Lung (tissue), 12 donors: ENCODE measurements around the gene MRPL1. TPM values are rescaled to one million over a fixed set of nuclear protein-coding genes. Genes with fewer than 3 reads are reported as not detected.
"Not testable (repeated sequence)": the region's sequence is repeated elsewhere in the genome, so short reads cannot be mapped to it uniquely, and the experiment has no call there.

Experiments used
- ATAC-seq: fragments of 200-7000 bp; cut with Tn5 transposase; one replicate; pipeline ENCODE4 v1.9.1; 2020; ENCODE audit warnings: moderate number of reproducible peaks; ENCODE audit not compliant: insufficient read depth, low FRiP score
- DNase-seq, 3 donors: peaks; one replicate each; pipeline ENCODE4 v3.0.0-alpha.2; 2013 to 2017
- H3K27ac ChIP-seq, 2 donors: one replicate each; pipeline ENCODE4 v1.5.1; 2013; ENCODE audit warnings: mild to moderate bottlenecking in 2 of 2, moderate library complexity in 2 of 2, control low read depth in 1 of 2, inconsistent platforms in 1 of 2, low read depth in 1 of 2, low read length in 1 of 2
- H3K27me3 ChIP-seq, 3 donors: one replicate each; pipeline ENCODE4 v1.5.1; 2013; ENCODE audit warnings: low read length in 2 of 3; ENCODE audit not compliant: control insufficient read depth in 3 of 3, insufficient read depth in 3 of 3
- H3K36me3 ChIP-seq, 4 donors: one replicate each; pipeline ENCODE4 v1.5.1; 2013; ENCODE audit warnings: low read length in 4 of 4, mild to moderate bottlenecking in 1 of 4, moderate library complexity in 1 of 4; ENCODE audit not compliant: control insufficient read depth in 4 of 4, insufficient read depth in 4 of 4
- H3K4me1 ChIP-seq, 5 donors: one replicate each; pipeline ENCODE4 v1.5.1; 2013; ENCODE audit warnings: low read length in 5 of 5, mild to moderate bottlenecking in 2 of 5, moderate library complexity in 1 of 5; ENCODE audit not compliant: control insufficient read depth in 5 of 5, insufficient read depth in 5 of 5
- H3K4me3 ChIP-seq: one replicate; pipeline ENCODE4 v1.5.1; 2013; ENCODE audit warnings: mild to moderate bottlenecking, control low read depth, moderate library complexity
- H3K9ac ChIP-seq, 2 donors: one replicate each; pipeline ENCODE4 v1.5.1; 2013; ENCODE audit warnings: low read length in 2 of 2, control low read depth in 1 of 2; ENCODE audit not compliant: insufficient read depth in 1 of 2
- H3K9me3 ChIP-seq, 4 donors: one replicate each; pipeline ENCODE4 v1.5.1; 2013; ENCODE audit warnings: low read length in 3 of 4, mild to moderate bottlenecking in 1 of 4, moderate library complexity in 1 of 4; ENCODE audit not compliant: control insufficient read depth in 4 of 4, insufficient read depth in 3 of 4
- CTCF ChIP-seq: IDR thresholded peaks from 2 replicates; pipeline ENCODE4 v1.5.1; 2012; ENCODE audit warnings: mild to moderate bottlenecking; ENCODE audit errors: control extremely low read depth, extremely low read depth
- WGBS, 2 donors: extraction: QIAGEN DNeasy Blood & Tissue Kit; methylation state at CpG; one replicate each; pipeline ENCODE4 v1.1.7; 2013; 5-methylcytosine and 5-hydroxymethylcytosine counted together
- polyA plus RNA-seq, 2 donors: library from polyadenylated mRNA; stranded (reverse); fragments of 200-250 nt; gene quantifications; one replicate each; pipeline ENCODE4 v1.2.1, GENCODE V29; 2013
- total RNA-seq, 2 donors: library from RNA; depleted of rRNA in 1 of 2; stranded (reverse); fragments of >200 nt in 1 of 2; gene quantifications; one replicate each; pipeline ENCODE4 v1.2.1, GENCODE V29; 2014 to 2021
- donor health status: control.
- donor health status: control.
- donor health status: Bipolar disorder and iron deficiency.
- donor health status: healthy.
- donor health status: DM: yes; HTN: yes; CAD: no.

MRPL1 gene
- total and polyA plus RNA-seq, 4 donors: 19.9 to 45.4 (median 26.1) TPM

DNA sequence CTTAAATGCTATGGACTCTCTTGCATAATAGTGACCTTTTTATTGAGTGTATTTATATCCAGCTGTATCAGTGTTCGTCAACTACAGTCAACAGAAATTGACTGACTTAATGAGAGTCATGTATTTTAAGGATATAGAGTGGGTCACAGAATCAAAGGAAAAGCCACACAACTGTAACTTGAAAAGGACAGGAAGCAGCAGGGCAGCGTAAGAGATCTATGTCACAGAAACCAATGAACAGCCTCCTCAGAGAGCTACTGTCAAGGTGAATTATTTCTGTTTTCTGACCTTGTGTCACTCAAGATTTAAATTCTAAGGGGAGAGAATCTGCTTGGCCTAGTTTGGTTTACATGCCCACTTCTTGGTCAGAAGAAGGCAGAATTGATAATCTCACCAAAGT lies 100.4 kb downstream of the MRPL1 start:
- TF ChIP-seq CTCF: no peak
- H3K9ac ChIP-seq: no peak overlapping the region
- DNase-seq (no peak), ATAC-seq (no peak)
- H3K36me3 ChIP-seq: no peaks in the 10 kb centered on the region
- H3K4me1 ChIP-seq: no peaks in the 10 kb centered on the region
- no peaks in the 10 kb centered on the region for H3K27me3 ChIP-seq
- 82 to 88% methylated on average over 2 of the region's 2 CpGs for WGBS, 2 donors
- peaks cover 0 to under 1% (median 0%) of the 10 kb centered on the region in 4 donors for H3K9me3 ChIP-seq
- no peak overlapping the region for H3K4me3 ChIP-seq
- H3K27ac ChIP-seq: no peak overlapping the region

GRCh38 chr4:77973657-77974056 lies 111.0 kb downstream of the MRPL1 start:
- not testable (repeated sequence) for H3K9ac ChIP-seq, ATAC-seq, DNase-seq, H3K4me3 ChIP-seq, H3K4me1 ChIP-seq, H3K27ac ChIP-seq, H3K36me3 ChIP-seq, H3K9me3 ChIP-seq, H3K27me3 ChIP-seq
- 90 to 95% methylated on average over 1 of the region's 1 CpG for WGBS, 2 donors

- H3K4me1 ChIP-seq, H3K27ac ChIP-seq, H3K36me3 ChIP-seq, DNase-seq, H3K9me3 ChIP-seq, ATAC-seq, H3K27me3 ChIP-seq, H3K4me3 ChIP-seq, H3K9ac ChIP-seq: not testable (repeated sequence)
- 71 to 82% methylated on average over 6 of the region's 6 CpGs for WGBS, 2 donors
Measured at GRCh38 chr4:77982900-77983540, 120.4 kb downstream of the MRPL1 start.

GRCh38 chr4:77983612-77984311 lies 121.1 kb downstream of the MRPL1 start:
- not testable (repeated sequence) for H3K9ac ChIP-seq, H3K4me3 ChIP-seq, H3K4me1 ChIP-seq, H3K27ac ChIP-seq, H3K36me3 ChIP-seq, H3K27me3 ChIP-seq, DNase-seq, H3K9me3 ChIP-seq, ATAC-seq
- WGBS, 2 donors: 94 to 96% methylated on average over 28 to 44 of the region's 44 CpGs

DNA sequence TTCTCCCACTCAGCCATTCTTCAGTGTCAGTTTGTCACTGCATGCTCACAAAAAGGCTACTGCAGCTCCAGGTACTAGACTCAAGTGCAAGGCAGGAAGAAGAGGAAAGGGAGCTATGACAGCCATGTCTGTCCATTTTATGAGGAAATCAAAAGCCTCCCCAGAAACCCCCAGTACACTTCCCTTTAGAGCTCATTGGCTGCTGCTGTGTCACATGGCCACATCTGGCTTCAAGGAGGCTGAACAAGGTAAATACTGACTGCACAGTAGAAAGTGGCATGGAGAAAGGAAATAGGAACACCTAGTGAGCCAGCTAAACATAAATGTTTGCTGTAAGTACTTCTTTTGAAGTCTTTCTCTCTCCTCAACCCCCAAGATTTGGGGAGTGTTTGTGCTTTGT lies 127.3 kb downstream of the MRPL1 start:
- Histone ChIP-seq H3K27me3 (no peaks in the 10 kb centered on the region), H3K4me3 (no peak overlapping the region), H3K36me3 (no peaks in the 10 kb centered on the region), H3K9ac (no peak overlapping the region), H3K9me3 (no peaks in the 10 kb centered on the region), H3K4me1 (peaks cover 0 to 30% (median 0%) of the 10 kb centered on the region in 5 donors), H3K27ac (no peak overlapping the region)
- no peak for TF ChIP-seq CTCF
- ATAC-seq (no peak), DNase-seq (no peak)
